Middle frontal gyrus (tissue), 1 donor: Measurements from ENCODE around the gene TNFRSF1A.

Experiments
- DNase-seq: peaks from one replicate; pipeline ENCODE4 v3.0.0-alpha.2; 2015; ENCODE audit warnings: low spot score; ENCODE audit errors: extremely low spot score

The TNFRSF1A gene

GRCh38 chr12:6323995-6324711 lies 17.7 kb downstream of the TNFRSF1A start:
- DNase-seq, result no peak

- no peak for DNase-seq
Measured at GRCh38 chr12:6323340-6323994, 18.4 kb downstream of the TNFRSF1A start.

- no peak for DNase-seq
Measured at GRCh38 chr12:6322969-6323339, 18.9 kb downstream of the TNFRSF1A start.

- DNase-seq, result no peak
Measured at GRCh38 chr12:6322352-6322751, 19.5 kb downstream of the TNFRSF1A start.

GRCh38 chr12:6321905-6322304 lies 20.0 kb downstream of the TNFRSF1A start:
- DNase-seq, result no peak

GRCh38 chr12:6319446-6319845 lies 22.4 kb downstream of the TNFRSF1A start:
- no peak for DNase-seq

GRCh38 chr12:6318440-6318879 lies 23.4 kb downstream of the TNFRSF1A start:
- DNase-seq, result no peak

- no peak for DNase-seq
Measured at GRCh38 chr12:6317693-6318439, 24.0 kb downstream of the TNFRSF1A start.

- no peak for DNase-seq
Measured at GRCh38 chr12:6316921-6317692, 24.8 kb downstream of the TNFRSF1A start.

- DNase-seq, result no peak
Measured at GRCh38 chr12:6315704-6316597, 25.9 kb downstream of the TNFRSF1A start.

- no peak for DNase-seq
Measured at GRCh38 chr12:6315184-6315583, 26.7 kb downstream of the TNFRSF1A start.

GRCh38 chr12:6314776-6315175 lies 27.1 kb downstream of the TNFRSF1A start:
- no peak for DNase-seq

- DNase-seq, result no peak
Measured at GRCh38 chr12:6313326-6313940, 28.4 kb downstream of the TNFRSF1A start.

GRCh38 chr12:6312529-6313325 lies 29.1 kb downstream of the TNFRSF1A start:
- no peak for DNase-seq

GRCh38 chr12:6311822-6312528 lies 29.9 kb downstream of the TNFRSF1A start:
- no peak for DNase-seq

GRCh38 chr12:6310771-6311610 lies 30.9 kb downstream of the TNFRSF1A start:
- no peak for DNase-seq

GRCh38 chr12:6307529-6307928 lies 34.3 kb downstream of the TNFRSF1A start:
- no peak for DNase-seq
